ENCODE results near the gene SGSH. TPM values are rescaled to one million over a fixed set of nuclear protein-coding genes. Genes with fewer than 3 reads are reported as not detected.
"Not testable (repeated sequence)": the region's sequence is repeated elsewhere in the genome, so short reads cannot be mapped to it uniquely, and the experiment has no call there.

SGSH gene
- total RNA-seq, 1 experiment from 2014 or later = 33.4 TPM

- H3K36me3 ChIP-seq (ENCODE audit: insufficient read depth, low read length, poor library complexity, severe bottlenecking) = no peaks in the 10 kb centered on the region
- CTCF ChIA-PET = no interaction called here
- no peak overlapping the region for H3K4me3 ChIP-seq (ENCODE audit: low read depth, low read length, poor library complexity, severe bottlenecking)
- no TSS peak for BruUV-seq (replicated peaks)
- H3K27ac ChIP-seq (ENCODE audit: low read depth, low read length, poor library complexity, severe bottlenecking) = no peak overlapping the region
- H3K9me3 ChIP-seq (ENCODE audit: low read depth, low read length, poor library complexity, severe bottlenecking) = no peaks in the 10 kb centered on the region
- intact Hi-C loops (cut with micrococcal nuclease; ENCODE audit: unreplicated experiment) = no loop called here
- TF ChIP-seq EZH2 (IDR thresholded peaks at IDR 0.05; ENCODE audit: borderline replicate concordance, low read depth, low read length, poor library complexity, severe bottlenecking) = no peak
- TF ChIP-seq, protein P1, sequence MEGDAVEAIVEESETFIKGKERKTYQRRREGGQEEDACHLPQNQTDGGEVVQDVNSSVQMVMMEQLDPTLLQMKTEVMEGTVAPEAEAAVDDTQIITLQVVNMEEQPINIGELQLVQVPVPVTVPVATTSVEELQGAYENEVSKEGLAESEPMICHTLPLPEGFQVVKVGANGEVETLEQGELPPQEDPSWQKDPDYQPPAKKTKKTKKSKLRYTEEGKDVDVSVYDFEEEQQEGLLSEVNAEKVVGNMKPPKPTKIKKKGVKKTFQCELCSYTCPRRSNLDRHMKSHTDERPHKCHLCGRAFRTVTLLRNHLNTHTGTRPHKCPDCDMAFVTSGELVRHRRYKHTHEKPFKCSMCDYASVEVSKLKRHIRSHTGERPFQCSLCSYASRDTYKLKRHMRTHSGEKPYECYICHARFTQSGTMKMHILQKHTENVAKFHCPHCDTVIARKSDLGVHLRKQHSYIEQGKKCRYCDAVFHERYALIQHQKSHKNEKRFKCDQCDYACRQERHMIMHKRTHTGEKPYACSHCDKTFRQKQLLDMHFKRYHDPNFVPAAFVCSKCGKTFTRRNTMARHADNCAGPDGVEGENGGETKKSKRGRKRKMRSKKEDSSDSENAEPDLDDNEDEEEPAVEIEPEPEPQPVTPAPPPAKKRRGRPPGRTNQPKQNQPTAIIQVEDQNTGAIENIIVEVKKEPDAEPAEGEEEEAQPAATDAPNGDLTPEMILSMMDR (conservative IDR thresholded peaks at IDR 0.05; ENCODE audit: low read depth, low read length) = 0 out of 2 replicates have a peak, but pooled peaks have one; percentile 18
- DNase-seq (ENCODE audit: low spot score) = no peak
- H3K4me1 ChIP-seq (ENCODE audit: insufficient read depth, low read length, poor library complexity, severe bottlenecking) = peaks cover 9% of the 10 kb centered on the region
- POLR2A ChIA-PET (ENCODE audit: low non-redundant PET) = no interaction called here
- H3K27me3 ChIP-seq (replicated peaks; ENCODE audit: insufficient read depth, low read depth, low read length, poor library complexity) = no peaks in the 10 kb centered on the region
These were observed 16.6 kb downstream of the SGSH start for GRCh38 chr17:80203471-80203963.

GRCh38 chr17:80202197-80202596 is 17.9 kb downstream of the SGSH start:
- H3K4me1 ChIP-seq (ENCODE audit: insufficient read depth, low read length, poor library complexity, severe bottlenecking) = peaks cover 9% of the 10 kb centered on the region
- no peaks in the 10 kb centered on the region for H3K36me3 ChIP-seq (ENCODE audit: insufficient read depth, low read length, poor library complexity, severe bottlenecking)
- intact Hi-C loops (cut with micrococcal nuclease; ENCODE audit: unreplicated experiment) = no loop called here
- H3K27ac ChIP-seq (ENCODE audit: low read depth, low read length, poor library complexity, severe bottlenecking) = no peak overlapping the region
- no TSS peak for BruUV-seq (replicated peaks)
- ChIA-PET POLR2A (ENCODE audit: low non-redundant PET) (no interaction called here), CTCF (no interaction called here)
- no peaks in the 10 kb centered on the region for H3K9me3 ChIP-seq (ENCODE audit: low read depth, low read length, poor library complexity, severe bottlenecking)
- no peaks in the 10 kb centered on the region for H3K27me3 ChIP-seq (replicated peaks; ENCODE audit: insufficient read depth, low read depth, low read length, poor library complexity)
- H3K4me3 ChIP-seq (ENCODE audit: low read depth, low read length, poor library complexity, severe bottlenecking) = no peak overlapping the region
- TF ChIP-seq EZH2 (IDR thresholded peaks at IDR 0.05; ENCODE audit: borderline replicate concordance, low read depth, low read length, poor library complexity, severe bottlenecking) = no peak
- TF ChIP-seq, protein P1 (conservative IDR thresholded peaks at IDR 0.05; ENCODE audit: low read depth, low read length) = no peak
- no peak for DNase-seq (ENCODE audit: low spot score)

DNA sequence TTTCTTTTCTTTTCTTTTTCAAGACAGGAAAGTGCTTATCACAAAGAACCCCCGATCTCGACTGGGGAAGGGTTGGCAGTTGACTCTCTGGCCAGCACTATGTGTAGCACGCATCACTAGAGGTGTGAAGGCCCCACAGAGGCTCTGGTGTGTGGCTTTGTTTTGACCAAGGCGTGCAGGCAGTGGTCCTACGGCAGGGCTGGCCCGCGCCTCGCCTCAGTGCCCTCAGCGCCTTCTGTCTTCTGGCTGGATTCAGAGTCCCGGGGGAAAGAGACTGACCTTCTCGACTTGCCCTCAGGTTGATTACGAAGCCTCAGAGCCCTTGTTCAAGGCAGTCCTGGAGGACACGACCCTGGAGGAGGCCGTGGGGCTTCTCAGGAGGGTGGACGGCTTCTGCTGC is 18.7 kb downstream of the SGSH start:
- H3K4me1 ChIP-seq (ENCODE audit: insufficient read depth, low read length, poor library complexity, severe bottlenecking) = peaks cover 9% of the 10 kb centered on the region
- H3K27me3 ChIP-seq (replicated peaks; ENCODE audit: insufficient read depth, low read depth, low read length, poor library complexity) = no peaks in the 10 kb centered on the region
- TF ChIP-seq, protein P1 (conservative IDR thresholded peaks at IDR 0.05; ENCODE audit: low read depth, low read length) = no peak
- CTCF ChIA-PET = no interaction called here
- no peak overlapping the region for H3K27ac ChIP-seq (ENCODE audit: low read depth, low read length, poor library complexity, severe bottlenecking)
- no peak for DNase-seq (ENCODE audit: low spot score)
- no peaks in the 10 kb centered on the region for H3K9me3 ChIP-seq (ENCODE audit: low read depth, low read length, poor library complexity, severe bottlenecking)
- intact Hi-C loops (cut with micrococcal nuclease; ENCODE audit: unreplicated experiment) = no loop called here
- BruUV-seq (replicated peaks) = no TSS peak
- POLR2A ChIA-PET (ENCODE audit: low non-redundant PET) = no interaction called here
- no peaks in the 10 kb centered on the region for H3K36me3 ChIP-seq (ENCODE audit: insufficient read depth, low read length, poor library complexity, severe bottlenecking)
- H3K4me3 ChIP-seq (ENCODE audit: low read depth, low read length, poor library complexity, severe bottlenecking) = no peak overlapping the region

DNA sequence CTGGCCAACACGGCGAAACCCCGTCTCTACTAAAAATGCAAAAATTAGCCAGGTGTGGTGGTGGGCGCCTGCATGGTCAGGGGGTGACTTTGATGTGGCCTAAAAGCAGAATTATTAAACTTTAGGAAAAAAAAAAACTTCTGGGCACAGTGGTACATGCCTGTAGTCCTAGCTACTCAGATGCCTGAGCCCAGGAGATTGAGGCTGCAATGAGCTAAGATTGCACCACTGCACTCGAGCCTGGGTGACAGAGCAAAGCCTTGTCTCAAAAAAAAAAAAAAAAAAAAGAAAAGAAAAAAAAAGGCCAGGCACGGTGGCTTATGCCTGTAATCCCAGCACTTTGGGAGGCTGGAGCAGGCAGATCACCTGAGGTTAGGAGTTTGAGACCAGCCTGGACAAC is 20.8 kb downstream of the SGSH start:
- H3K4me1 ChIP-seq (ENCODE audit: insufficient read depth, low read length, poor library complexity, severe bottlenecking); H3K9me3 ChIP-seq (ENCODE audit: low read depth, low read length, poor library complexity, severe bottlenecking); H3K36me3 ChIP-seq (ENCODE audit: insufficient read depth, low read length, poor library complexity, severe bottlenecking); H3K4me3 ChIP-seq (ENCODE audit: low read depth, low read length, poor library complexity, severe bottlenecking); H3K27ac ChIP-seq (ENCODE audit: low read depth, low read length, poor library complexity, severe bottlenecking); BruUV-seq (replicated peaks); intact Hi-C loops (cut with micrococcal nuclease; ENCODE audit: unreplicated experiment); H3K27me3 ChIP-seq (replicated peaks; ENCODE audit: insufficient read depth, low read depth, low read length, poor library complexity); DNase-seq (ENCODE audit: low spot score): not testable (repeated sequence)
- ChIA-PET POLR2A (ENCODE audit: low non-redundant PET) (interaction anchor here (0.6 kb wide), 1 partner anchor 241 kb away, joined by 4 read pairs; no protein-coding TSS in a partner anchor), CTCF (interaction anchor here (0.6 kb wide), 1 partner anchor 15 kb away, joined by 5 read pairs; no protein-coding TSS in a partner anchor)

Measured in A673 (cell line).